ENCODE results near the gene BEST1. TPM values are rescaled to one million over a fixed set of nuclear protein-coding genes. Genes with fewer than 3 reads are reported as not detected.

BEST1 gene
- total and polyA plus RNA-seq, 2 of the 13 experiments (the other 11 are each of a cell fraction or from before 2014, with no cell fraction given) = 0.09 to 0.65 TPM

DNA sequence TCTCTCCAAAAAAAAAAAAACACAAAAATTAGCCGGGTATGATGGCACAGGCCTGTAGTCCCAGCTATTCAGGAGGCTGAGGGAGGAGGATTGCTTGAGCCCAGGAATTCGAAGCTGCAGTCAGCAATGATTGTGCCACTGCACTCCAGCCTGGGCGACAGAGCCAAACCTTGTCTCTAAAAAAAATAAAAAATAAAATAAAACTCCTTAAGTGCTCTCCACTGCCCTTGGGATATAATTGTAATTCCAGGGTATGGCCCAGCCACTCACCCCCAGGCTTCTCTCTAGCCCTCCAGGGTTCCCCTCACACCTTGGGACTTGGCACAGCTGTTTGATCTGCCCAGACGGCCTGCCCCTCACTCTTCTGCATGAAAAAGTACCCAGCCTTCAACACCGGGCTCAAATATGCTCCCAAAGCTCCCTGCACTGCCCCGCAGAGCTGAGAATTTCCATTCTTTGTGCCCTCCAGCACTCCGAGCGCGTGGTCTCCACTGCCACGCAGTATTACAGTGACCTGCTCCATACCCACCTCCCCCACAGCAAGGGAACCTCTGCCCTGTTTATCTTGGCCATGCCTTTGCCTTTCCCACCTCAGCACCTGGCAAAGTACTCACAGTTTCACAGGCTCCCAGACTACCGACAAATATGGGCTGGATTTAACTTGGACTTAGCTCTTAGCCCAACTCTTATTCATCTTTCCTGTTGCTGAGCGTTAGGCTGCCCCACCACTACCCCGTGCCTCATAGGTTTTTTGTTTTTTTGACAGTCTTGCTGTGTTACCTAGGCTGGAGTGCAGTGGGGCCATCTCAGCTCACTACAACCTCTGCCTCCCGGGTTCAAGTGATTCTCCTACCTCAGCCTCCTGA, 24.8 kb downstream of the BEST1 start (continued):
- 0 out of 2 replicates have a peak, but pooled peaks have one; percentile 42 for TF ChIP-seq MIXL1 (CRISPR knock-in tag; IDR thresholded peaks at IDR 0.05)
- no peak for TF ChIP-seq ZNF562 (CRISPR knock-in tag; IDR thresholded peaks at IDR 0.05; ENCODE audit: borderline replicate concordance)
- TF ChIP-seq ZNF501 (CRISPR knock-in tag; IDR thresholded peaks at IDR 0.05) = peak; percentile 67
- TF ChIP-seq, protein P1, sequence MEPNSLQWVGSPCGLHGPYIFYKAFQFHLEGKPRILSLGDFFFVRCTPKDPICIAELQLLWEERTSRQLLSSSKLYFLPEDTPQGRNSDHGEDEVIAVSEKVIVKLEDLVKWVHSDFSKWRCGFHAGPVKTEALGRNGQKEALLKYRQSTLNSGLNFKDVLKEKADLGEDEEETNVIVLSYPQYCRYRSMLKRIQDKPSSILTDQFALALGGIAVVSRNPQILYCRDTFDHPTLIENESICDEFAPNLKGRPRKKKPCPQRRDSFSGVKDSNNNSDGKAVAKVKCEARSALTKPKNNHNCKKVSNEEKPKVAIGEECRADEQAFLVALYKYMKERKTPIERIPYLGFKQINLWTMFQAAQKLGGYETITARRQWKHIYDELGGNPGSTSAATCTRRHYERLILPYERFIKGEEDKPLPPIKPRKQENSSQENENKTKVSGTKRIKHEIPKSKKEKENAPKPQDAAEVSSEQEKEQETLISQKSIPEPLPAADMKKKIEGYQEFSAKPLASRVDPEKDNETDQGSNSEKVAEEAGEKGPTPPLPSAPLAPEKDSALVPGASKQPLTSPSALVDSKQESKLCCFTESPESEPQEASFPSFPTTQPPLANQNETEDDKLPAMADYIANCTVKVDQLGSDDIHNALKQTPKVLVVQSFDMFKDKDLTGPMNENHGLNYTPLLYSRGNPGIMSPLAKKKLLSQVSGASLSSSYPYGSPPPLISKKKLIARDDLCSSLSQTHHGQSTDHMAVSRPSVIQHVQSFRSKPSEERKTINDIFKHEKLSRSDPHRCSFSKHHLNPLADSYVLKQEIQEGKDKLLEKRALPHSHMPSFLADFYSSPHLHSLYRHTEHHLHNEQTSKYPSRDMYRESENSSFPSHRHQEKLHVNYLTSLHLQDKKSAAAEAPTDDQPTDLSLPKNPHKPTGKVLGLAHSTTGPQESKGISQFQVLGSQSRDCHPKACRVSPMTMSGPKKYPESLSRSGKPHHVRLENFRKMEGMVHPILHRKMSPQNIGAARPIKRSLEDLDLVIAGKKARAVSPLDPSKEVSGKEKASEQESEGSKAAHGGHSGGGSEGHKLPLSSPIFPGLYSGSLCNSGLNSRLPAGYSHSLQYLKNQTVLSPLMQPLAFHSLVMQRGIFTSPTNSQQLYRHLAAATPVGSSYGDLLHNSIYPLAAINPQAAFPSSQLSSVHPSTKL (CRISPR knock-in tag; IDR thresholded peaks at IDR 0.05) = peak; percentile 66
- TF ChIP-seq RAD21 (CRISPR knock-in tag; IDR thresholded peaks at IDR 0.05) = peak; percentile 41; the same call in 1 of the 2 replicates
- no peak for TF ChIP-seq FOSL1 (CRISPR knock-in tag; IDR thresholded peaks at IDR 0.05; ENCODE audit: borderline replicate concordance)
- TF ChIP-seq RXRA (CRISPR knock-in tag; IDR thresholded peaks at IDR 0.05) = peak; percentile 51; the same call in 1 of the 2 replicates
- no peak for TF ChIP-seq HMGA1 (CRISPR knock-in tag; conservative IDR thresholded peaks at IDR 0.05)
- TF ChIP-seq GATAD1 (CRISPR knock-in tag; IDR thresholded peaks at IDR 0.05) = 0 out of 2 replicates have a peak, but pooled peaks have one; percentile 18
- TF ChIP-seq BRD4 (CRISPR knock-in tag; IDR thresholded peaks at IDR 0.05) = 0 out of 2 replicates have a peak, but pooled peaks have one; percentile 47
- peak in 1 of 2 experiments; percentile 58; a peak in 1 of 4 replicates for TF ChIP-seq EP300 (IDR thresholded peaks at IDR 0.05; ENCODE audit: low read depth in 2 of 2, low read length in 2 of 2)
- peak; percentile 46; the same call in 1 of the 2 replicates for TF ChIP-seq EP300 (CRISPR knock-in tag; IDR thresholded peaks at IDR 0.05; ENCODE audit: borderline replicate concordance)
- no peak for TF ChIP-seq SOX13 (IDR thresholded peaks at IDR 0.05)
- TF ChIP-seq SOX13 (CRISPR knock-in tag; conservative IDR thresholded peaks at IDR 0.05 in 1 of 2, IDR thresholded peaks at IDR 0.05 in 1 of 2) = peak in 1 of 2 experiments; percentile 55; a peak in 1 of 4 replicates
- TF ChIP-seq, protein P2, sequence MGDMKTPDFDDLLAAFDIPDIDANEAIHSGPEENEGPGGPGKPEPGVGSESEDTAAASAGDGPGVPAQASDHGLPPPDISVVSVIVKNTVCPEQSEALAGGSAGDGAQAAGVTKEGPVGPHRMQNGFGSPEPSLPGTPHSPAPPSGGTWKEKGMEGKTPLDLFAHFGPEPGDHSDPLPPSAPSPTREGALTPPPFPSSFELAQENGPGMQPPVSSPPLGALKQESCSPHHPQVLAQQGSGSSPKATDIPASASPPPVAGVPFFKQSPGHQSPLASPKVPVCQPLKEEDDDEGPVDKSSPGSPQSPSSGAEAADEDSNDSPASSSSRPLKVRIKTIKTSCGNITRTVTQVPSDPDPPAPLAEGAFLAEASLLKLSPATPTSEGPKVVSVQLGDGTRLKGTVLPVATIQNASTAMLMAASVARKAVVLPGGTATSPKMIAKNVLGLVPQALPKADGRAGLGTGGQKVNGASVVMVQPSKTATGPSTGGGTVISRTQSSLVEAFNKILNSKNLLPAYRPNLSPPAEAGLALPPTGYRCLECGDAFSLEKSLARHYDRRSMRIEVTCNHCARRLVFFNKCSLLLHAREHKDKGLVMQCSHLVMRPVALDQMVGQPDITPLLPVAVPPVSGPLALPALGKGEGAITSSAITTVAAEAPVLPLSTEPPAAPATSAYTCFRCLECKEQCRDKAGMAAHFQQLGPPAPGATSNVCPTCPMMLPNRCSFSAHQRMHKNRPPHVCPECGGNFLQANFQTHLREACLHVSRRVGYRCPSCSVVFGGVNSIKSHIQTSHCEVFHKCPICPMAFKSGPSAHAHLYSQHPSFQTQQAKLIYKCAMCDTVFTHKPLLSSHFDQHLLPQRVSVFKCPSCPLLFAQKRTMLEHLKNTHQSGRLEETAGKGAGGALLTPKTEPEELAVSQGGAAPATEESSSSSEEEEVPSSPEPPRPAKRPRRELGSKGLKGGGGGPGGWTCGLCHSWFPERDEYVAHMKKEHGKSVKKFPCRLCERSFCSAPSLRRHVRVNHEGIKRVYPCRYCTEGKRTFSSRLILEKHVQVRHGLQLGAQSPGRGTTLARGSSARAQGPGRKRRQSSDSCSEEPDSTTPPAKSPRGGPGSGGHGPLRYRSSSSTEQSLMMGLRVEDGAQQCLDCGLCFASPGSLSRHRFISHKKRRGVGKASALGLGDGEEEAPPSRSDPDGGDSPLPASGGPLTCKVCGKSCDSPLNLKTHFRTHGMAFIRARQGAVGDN (CRISPR knock-in tag; IDR thresholded peaks at IDR 0.05) = peak; percentile 87
- peak; percentile 65; the same call in 1 of the 2 replicates for TF ChIP-seq REPIN1 (CRISPR knock-in tag; IDR thresholded peaks at IDR 0.05; ENCODE audit: borderline replicate concordance, low read depth)
- peak; percentile 76; the same call in 1 of the 2 replicates for TF ChIP-seq MYC (CRISPR knock-in tag; IDR thresholded peaks at IDR 0.05; ENCODE audit: borderline replicate concordance)
- TF ChIP-seq, protein P3, sequence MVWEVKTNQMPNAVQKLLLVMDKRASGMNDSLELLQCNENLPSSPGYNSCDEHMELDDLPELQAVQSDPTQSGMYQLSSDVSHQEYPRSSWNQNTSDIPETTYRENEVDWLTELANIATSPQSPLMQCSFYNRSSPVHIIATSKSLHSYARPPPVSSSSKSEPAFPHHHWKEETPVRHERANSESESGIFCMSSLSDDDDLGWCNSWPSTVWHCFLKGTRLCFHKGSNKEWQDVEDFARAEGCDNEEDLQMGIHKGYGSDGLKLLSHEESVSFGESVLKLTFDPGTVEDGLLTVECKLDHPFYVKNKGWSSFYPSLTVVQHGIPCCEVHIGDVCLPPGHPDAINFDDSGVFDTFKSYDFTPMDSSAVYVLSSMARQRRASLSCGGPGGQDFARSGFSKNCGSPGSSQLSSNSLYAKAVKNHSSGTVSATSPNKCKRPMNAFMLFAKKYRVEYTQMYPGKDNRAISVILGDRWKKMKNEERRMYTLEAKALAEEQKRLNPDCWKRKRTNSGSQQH (CRISPR knock-in tag; IDR thresholded peaks at IDR 0.05; ENCODE audit: low read depth) = 0 out of 2 replicates have a peak, but pooled peaks have one; percentile 65
- peak in 1 of 2 experiments; percentile 46; a peak in 2 of 4 replicates for TF ChIP-seq MAFK (conservative IDR thresholded peaks at IDR 0.05 in 1 of 2, IDR thresholded peaks at IDR 0.05 in 1 of 2; ENCODE audit: low read length in 2 of 2)
